ENCODE measurements around the gene KPNB1.

GRCh38 chr17:47684535-47685193 is 34.9 kb downstream of the KPNB1 start:
- TF ChIP-seq POLR2A (IDR thresholded peaks at IDR 0.05; ENCODE audit: low read depth), result no peak
- no peak for TF ChIP-seq EP300 (IDR thresholded peaks at IDR 0.05)
